ENCODE measurements around the gene ST6GALNAC4. TPM values are rescaled to one million over a fixed set of nuclear protein-coding genes. Genes with fewer than 3 reads are reported as not detected.

The ST6GALNAC4 gene
- total RNA-seq, 1 donor from 2014 or later: 31.6 TPM

- peaks cover 28% of the 10 kb centered on the region for H3K36me3 Mint-ChIP-seq (ENCODE audit: low read depth)
- peaks cover 2% of the 10 kb centered on the region for H3K27me3 Mint-ChIP-seq (ENCODE audit: insufficient read depth)
- no peak overlapping the region for H3K4me3 Mint-ChIP-seq
- no peaks in the 10 kb centered on the region for H3K9me3 Mint-ChIP-seq
- DNase-seq (ENCODE audit: low spot score): no peak
- peaks cover 19% of the 10 kb centered on the region for H3K4me1 Mint-ChIP-seq (ENCODE audit: low read depth)
- no peak overlapping the region for H3K27ac Mint-ChIP-seq
- intact Hi-C loops (cut with micrococcal nuclease): loop anchor here (1.0 to 2.0 kb wide), 6 partner anchors 12 to 174 kb away; partner anchors contain the start of gene EEIG1
Observed at GRCh38 chr9:127943011-127943662, 26.3 kb upstream of the ST6GALNAC4 start.

GRCh38 chr9:127942216-127943010 is 25.6 kb upstream of the ST6GALNAC4 start:
- peaks cover 24% of the 10 kb centered on the region for H3K4me1 Mint-ChIP-seq (ENCODE audit: low read depth)
- H3K27ac Mint-ChIP-seq: no peak overlapping the region
- no peaks in the 10 kb centered on the region for H3K9me3 Mint-ChIP-seq
- H3K36me3 Mint-ChIP-seq (ENCODE audit: low read depth): peaks cover 26% of the 10 kb centered on the region
- H3K4me3 Mint-ChIP-seq: no peak overlapping the region
- intact Hi-C loops (cut with micrococcal nuclease): loop anchor here (1.0 to 2.0 kb wide), 6 partner anchors 13 to 175 kb away; partner anchors contain the start of gene EEIG1
- peaks cover 2% of the 10 kb centered on the region for H3K27me3 Mint-ChIP-seq (ENCODE audit: insufficient read depth)
- DNase-seq (ENCODE audit: low spot score): peak; percentile 37

- intact Hi-C loops (cut with micrococcal nuclease): loop anchor here (2.0 kb wide), 1 partner anchor 39 kb away; the partner anchor contains the start of gene EEIG1
- Mint-ChIP-seq H3K9me3 (no peaks in the 10 kb centered on the region), H3K27me3 (ENCODE audit: insufficient read depth) (peaks cover 2% of the 10 kb centered on the region), H3K36me3 (ENCODE audit: low read depth) (peaks cover 24% of the 10 kb centered on the region), H3K4me3 (no peak overlapping the region), H3K27ac (no peak overlapping the region), H3K4me1 (ENCODE audit: low read depth) (peaks cover 27% of the 10 kb centered on the region)
- DNase-seq (ENCODE audit: low spot score): no peak
Observed at GRCh38 chr9:127941961-127942215, 25.0 kb upstream of the ST6GALNAC4 start.

GRCh38 chr9:127941062-127941960 is 24.5 kb upstream of the ST6GALNAC4 start:
- Mint-ChIP-seq H3K27ac (no peak overlapping the region), H3K4me3 (no peak overlapping the region), H3K4me1 (ENCODE audit: low read depth) (peaks cover 31% of the 10 kb centered on the region), H3K9me3 (no peaks in the 10 kb centered on the region), H3K36me3 (ENCODE audit: low read depth) (peaks cover 24% of the 10 kb centered on the region), H3K27me3 (ENCODE audit: insufficient read depth) (peaks cover 2% of the 10 kb centered on the region)
- no peak for DNase-seq (ENCODE audit: low spot score)
- intact Hi-C loops (cut with micrococcal nuclease): no loop called here

GRCh38 chr9:127940593-127940992 is 23.8 kb upstream of the ST6GALNAC4 start:
- H3K4me3 Mint-ChIP-seq: no peak overlapping the region
- peaks cover 38% of the 10 kb centered on the region for H3K4me1 Mint-ChIP-seq (ENCODE audit: low read depth)
- no peak for DNase-seq (ENCODE audit: low spot score)
- intact Hi-C loops (cut with micrococcal nuclease): no loop called here
- H3K27me3 Mint-ChIP-seq (ENCODE audit: insufficient read depth): peaks cover 2% of the 10 kb centered on the region
- H3K27ac Mint-ChIP-seq: no peak overlapping the region
- H3K36me3 Mint-ChIP-seq (ENCODE audit: low read depth): peaks cover 27% of the 10 kb centered on the region
- H3K9me3 Mint-ChIP-seq: no peaks in the 10 kb centered on the region

- intact Hi-C loops (cut with micrococcal nuclease): loop anchor here (5.0 kb wide), 1 partner anchor 944 kb away; the partner anchor contains the start of genes KYAT1 and LRRC8A
- H3K36me3 Mint-ChIP-seq (ENCODE audit: low read depth): peaks cover 26% of the 10 kb centered on the region
- peak overlapping the region; percentile 59 for H3K4me3 Mint-ChIP-seq
- peaks cover 2% of the 10 kb centered on the region for H3K27me3 Mint-ChIP-seq (ENCODE audit: insufficient read depth)
- H3K4me1 Mint-ChIP-seq (ENCODE audit: low read depth): peaks cover 36% of the 10 kb centered on the region
- H3K9me3 Mint-ChIP-seq: no peaks in the 10 kb centered on the region
- DNase-seq (ENCODE audit: low spot score): no peak
- H3K27ac Mint-ChIP-seq: no peak overlapping the region
Observed at GRCh38 chr9:127938298-127938690, 21.5 kb upstream of the ST6GALNAC4 start.

- peak; percentile 82 for DNase-seq (ENCODE audit: low spot score)
- H3K4me3 Mint-ChIP-seq: peak within 1 kb of the TSS; percentile 92
- H3K27ac Mint-ChIP-seq: peak within 1 kb of the TSS; percentile 91
- intact Hi-C loops (cut with micrococcal nuclease): loop anchor here (1.0 to 5.0 kb wide), 3 partner anchors 130 to 945 kb away; partner anchors contain the start of genes KYAT1, LRRC8A and NAIF1
- no peaks in the 10 kb centered on the region for H3K9me3 Mint-ChIP-seq
- peaks cover 37% of the 10 kb centered on the region for H3K4me1 Mint-ChIP-seq (ENCODE audit: low read depth)
- H3K36me3 Mint-ChIP-seq (ENCODE audit: low read depth): peaks cover 27% of the 10 kb centered on the region
- H3K27me3 Mint-ChIP-seq (ENCODE audit: insufficient read depth): peaks cover 2% of the 10 kb centered on the region
Observed at GRCh38 chr9:127937388-127938297, 20.8 kb upstream of the ST6GALNAC4 start, which contains the start of gene DPM2. Gene DPM2 (minus strand): TSS chr9:127937854. CDS start chr9:127937820, 34 bp downstream.

GRCh38 chr9:127937056-127937387 is 20.2 kb upstream of the ST6GALNAC4 start:
- peak overlapping the region; percentile 92 for H3K4me3 Mint-ChIP-seq
- peak overlapping the region; percentile 91 for H3K27ac Mint-ChIP-seq
- DNase-seq (ENCODE audit: low spot score): no peak
- intact Hi-C loops (cut with micrococcal nuclease): loop anchor here (1.0 to 5.0 kb wide), 3 partner anchors 130 to 945 kb away; partner anchors contain the start of genes KYAT1, LRRC8A and NAIF1
- peaks cover 27% of the 10 kb centered on the region for H3K36me3 Mint-ChIP-seq (ENCODE audit: low read depth)
- H3K4me1 Mint-ChIP-seq (ENCODE audit: low read depth): peaks cover 36% of the 10 kb centered on the region
- H3K9me3 Mint-ChIP-seq: no peaks in the 10 kb centered on the region
- H3K27me3 Mint-ChIP-seq (ENCODE audit: insufficient read depth): peaks cover 2% of the 10 kb centered on the region

- peaks cover 27% of the 10 kb centered on the region for H3K36me3 Mint-ChIP-seq (ENCODE audit: low read depth)
- no peaks in the 10 kb centered on the region for H3K9me3 Mint-ChIP-seq
- H3K4me1 Mint-ChIP-seq (ENCODE audit: low read depth): peaks cover 40% of the 10 kb centered on the region
- intact Hi-C loops (cut with micrococcal nuclease): loop anchor here (5.0 kb wide), 1 partner anchor 946 kb away; the partner anchor contains the start of genes KYAT1 and LRRC8A
- no peak for DNase-seq (ENCODE audit: low spot score)
- H3K27ac Mint-ChIP-seq: peak overlapping the region; percentile 91
- peak overlapping the region; percentile 92 for H3K4me3 Mint-ChIP-seq
- no peaks in the 10 kb centered on the region for H3K27me3 Mint-ChIP-seq (ENCODE audit: insufficient read depth)
Observed at GRCh38 chr9:127936347-127936852, 19.6 kb upstream of the ST6GALNAC4 start.

- H3K4me1 Mint-ChIP-seq (ENCODE audit: low read depth): peaks cover 45% of the 10 kb centered on the region
- intact Hi-C loops (cut with micrococcal nuclease): loop anchor here (5.0 kb wide), 1 partner anchor 947 kb away; the partner anchor contains the start of genes KYAT1 and LRRC8A
- DNase-seq (ENCODE audit: low spot score): no peak
- H3K4me3 Mint-ChIP-seq: peak overlapping the region; percentile 92
- H3K27ac Mint-ChIP-seq: peak overlapping the region; percentile 50
- no peaks in the 10 kb centered on the region for H3K9me3 Mint-ChIP-seq
- no peaks in the 10 kb centered on the region for H3K27me3 Mint-ChIP-seq (ENCODE audit: insufficient read depth)
- H3K36me3 Mint-ChIP-seq (ENCODE audit: low read depth): peaks cover 27% of the 10 kb centered on the region
Observed at GRCh38 chr9:127935765-127936221, 19.0 kb upstream of the ST6GALNAC4 start.

- peaks cover 48% of the 10 kb centered on the region for H3K4me1 Mint-ChIP-seq (ENCODE audit: low read depth)
- H3K27ac Mint-ChIP-seq: no peak overlapping the region
- peak overlapping the region; percentile 15 for H3K4me3 Mint-ChIP-seq
- no peaks in the 10 kb centered on the region for H3K9me3 Mint-ChIP-seq
- peaks cover 23% of the 10 kb centered on the region for H3K36me3 Mint-ChIP-seq (ENCODE audit: low read depth)
- intact Hi-C loops (cut with micrococcal nuclease): loop anchor here (5.0 kb wide), 2 partner anchors 323 to 947 kb away; partner anchors contain the start of genes KYAT1, LRRC8A and STXBP1
- no peak for DNase-seq (ENCODE audit: low spot score)
- no peaks in the 10 kb centered on the region for H3K27me3 Mint-ChIP-seq (ENCODE audit: insufficient read depth)
Observed at GRCh38 chr9:127934986-127935385, 18.1 kb upstream of the ST6GALNAC4 start.
